Esophagus muscularis mucosa (tissue), 3 donors: Measurements from ENCODE around the gene FBXL4.

Experiments
- CTCF ChIP-seq, 3 experiments: fragments of 200-600 bp in 2 of 3; fragments of 450-650 bp in 1 of 3; sonication (generic) in 2 of 3; IDR thresholded peaks; one replicate each; pipeline ENCODE4 v1.5.1; 2017 to 2019; ENCODE audit warnings: antibody characterized with exemption in 3 of 3, mild to moderate bottlenecking in 2 of 3, moderate library complexity in 1 of 3
- POLR2A ChIP-seq: fragments of 450-650 bp; IDR thresholded peaks from one replicate; pipeline ENCODE4 v1.6.1; 2017; ENCODE audit warnings: antibody characterized with exemption, moderate library complexity, mild to moderate bottlenecking, low read depth

DNA sequence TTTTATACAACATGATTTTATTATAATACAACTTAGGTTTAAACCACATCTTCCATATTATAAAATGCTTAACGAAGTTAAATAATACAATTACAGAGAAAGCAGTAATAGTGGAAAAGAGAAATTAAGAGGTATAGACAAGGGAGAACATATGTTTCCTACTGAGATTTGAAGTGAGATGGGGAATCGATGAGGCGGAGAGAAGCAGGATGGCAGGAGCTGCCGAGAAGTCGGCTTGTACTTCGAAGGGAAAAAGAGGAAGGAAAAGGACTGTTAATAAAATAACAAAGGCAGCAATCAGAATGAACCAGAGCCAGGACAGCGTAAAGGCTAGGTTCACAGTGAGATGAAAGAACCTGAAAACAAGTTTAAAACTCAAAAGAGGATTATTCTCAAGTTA, 15.4 kb downstream of the FBXL4 start:
- TF ChIP-seq CTCF (IDR thresholded peaks at IDR 0.05) (no peak), POLR2A (no peak)
